ENCODE results near the gene TMPRSS11B.

GRCh38 chr4:68272380-68272779 is 26.9 kb upstream of the TMPRSS11B start:
- TF ChIP-seq CTCF (IDR thresholded peaks at IDR 0.05; ENCODE audit: poor library complexity, severe bottlenecking) (no peak), EP300 (conservative IDR thresholded peaks at IDR 0.05; ENCODE audit: poor library complexity, severe bottlenecking) (no peak), EZH2 (IDR thresholded peaks at IDR 0.05; ENCODE audit: borderline replicate concordance, insufficient read depth, low read length, poor library complexity, severe bottlenecking) (no peak), POLR2AphosphoS5 (IDR thresholded peaks at IDR 0.05) (no peak), SMC3 (conservative IDR thresholded peaks at IDR 0.05; ENCODE audit: poor library complexity) (no peak), RAD21 (conservative IDR thresholded peaks at IDR 0.05) (no peak), TAF1 (IDR thresholded peaks at IDR 0.05; ENCODE audit: low read depth) (no peak), REST (IDR thresholded peaks at IDR 0.05; ENCODE audit: borderline replicate concordance) (no peak), MXI1 (conservative IDR thresholded peaks at IDR 0.05; ENCODE audit: poor library complexity, severe bottlenecking) (no peak)
